HG03378 (cell line): ENCODE results near the gene ZSCAN30.

ENCODE experiments used
- ATAC-seq: cut with Tn5 transposase; IDR thresholded peaks from one replicate; pipeline ENCODE4 v1.9.1; 2021; ENCODE audit warnings: mild to moderate bottlenecking, moderate library complexity; ENCODE audit not compliant: unreplicated experiment

Gene ZSCAN30

DNA sequence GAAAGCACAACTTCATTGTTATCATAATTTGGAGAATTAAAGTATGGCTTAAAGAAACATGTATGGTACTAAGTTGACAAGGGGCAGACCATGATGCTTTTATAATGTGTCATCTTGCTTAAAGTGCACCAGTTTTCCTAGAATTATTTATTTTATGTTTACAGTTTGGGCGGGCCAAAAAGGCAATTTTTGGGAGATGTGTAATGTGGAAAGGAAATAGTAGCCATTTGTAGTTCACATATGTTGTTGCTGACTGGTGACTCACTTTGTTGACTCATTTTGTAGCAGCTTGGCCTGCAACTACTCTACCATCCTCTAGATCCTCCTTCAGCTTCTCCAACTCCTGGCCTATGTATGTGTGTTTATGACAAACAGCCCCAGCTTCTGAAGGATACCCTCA, 7.7 kb downstream of the ZSCAN30 start:
- ATAC-seq = no peak

DNA sequence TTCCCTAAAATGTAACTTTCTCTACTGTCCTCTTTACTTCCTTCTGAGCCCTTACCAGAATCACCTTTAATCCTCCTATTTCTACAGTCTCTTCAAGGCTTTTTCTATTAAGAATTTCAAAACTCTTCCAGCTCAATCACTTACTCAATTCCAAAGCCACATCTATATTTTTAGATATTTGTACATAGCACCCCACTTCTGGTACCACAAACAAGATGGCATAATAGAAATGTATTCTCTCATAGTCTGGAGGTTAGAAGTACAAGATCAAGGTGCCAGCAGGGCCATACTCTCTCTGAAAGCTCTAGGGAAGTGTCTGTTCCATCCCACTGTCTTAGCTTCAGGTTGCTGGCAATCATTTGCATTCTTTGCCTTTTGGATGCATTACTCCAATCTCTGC, 11.1 kb downstream of the ZSCAN30 start:
- ATAC-seq = no peak

DNA sequence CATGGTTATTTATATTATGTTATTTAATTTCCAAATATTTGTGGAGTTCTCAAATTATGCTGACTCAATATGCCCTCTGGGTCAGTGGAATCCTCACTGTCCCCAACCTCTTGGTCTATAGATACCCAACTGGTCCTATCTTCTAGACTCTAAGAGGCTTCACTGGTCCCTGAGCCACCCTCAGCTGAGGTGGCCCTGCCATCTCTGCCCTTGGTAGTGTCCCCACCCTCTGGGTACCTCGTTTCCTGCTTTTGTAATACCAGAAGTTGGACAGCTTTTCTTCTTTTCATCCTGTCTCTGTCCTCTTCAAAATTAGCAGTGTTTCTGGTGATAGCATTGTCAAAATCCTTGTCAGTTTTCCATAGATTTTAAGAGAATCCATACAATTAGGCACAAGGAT, 11.9 kb downstream of the ZSCAN30 start:
- no peak for ATAC-seq

DNA sequence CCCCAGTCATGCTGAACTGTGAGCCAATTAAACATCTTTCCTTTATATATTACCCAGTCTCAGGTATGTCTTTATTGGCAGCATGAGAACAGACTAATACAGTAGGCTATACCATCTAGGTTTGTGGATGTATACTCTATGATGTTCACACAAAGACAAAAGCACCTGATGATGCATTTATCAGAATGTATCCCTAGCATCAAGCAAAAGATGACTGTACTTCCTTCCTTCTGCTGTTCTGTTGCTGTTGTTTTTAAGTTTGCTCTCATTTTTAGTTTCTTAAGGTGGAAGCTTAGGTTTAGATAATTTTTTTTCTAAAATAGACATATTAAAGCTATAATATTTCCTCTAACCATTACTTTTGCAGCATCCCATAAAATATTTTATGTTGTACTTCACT, 12.4 kb downstream of the ZSCAN30 start:
- ATAC-seq = no peak

GRCh38 chr18:35276267-35276666, 13.8 kb downstream of the ZSCAN30 start:
- no peak for ATAC-seq

GRCh38 chr18:35271656-35272055, 18.4 kb downstream of the ZSCAN30 start:
- no peak for ATAC-seq

- no peak for ATAC-seq
These were observed 21.2 kb downstream of the ZSCAN30 start for GRCh38 chr18:35268821-35269220.

GRCh38 chr18:35267809-35268208, 22.2 kb downstream of the ZSCAN30 start:
- ATAC-seq = no peak

DNA sequence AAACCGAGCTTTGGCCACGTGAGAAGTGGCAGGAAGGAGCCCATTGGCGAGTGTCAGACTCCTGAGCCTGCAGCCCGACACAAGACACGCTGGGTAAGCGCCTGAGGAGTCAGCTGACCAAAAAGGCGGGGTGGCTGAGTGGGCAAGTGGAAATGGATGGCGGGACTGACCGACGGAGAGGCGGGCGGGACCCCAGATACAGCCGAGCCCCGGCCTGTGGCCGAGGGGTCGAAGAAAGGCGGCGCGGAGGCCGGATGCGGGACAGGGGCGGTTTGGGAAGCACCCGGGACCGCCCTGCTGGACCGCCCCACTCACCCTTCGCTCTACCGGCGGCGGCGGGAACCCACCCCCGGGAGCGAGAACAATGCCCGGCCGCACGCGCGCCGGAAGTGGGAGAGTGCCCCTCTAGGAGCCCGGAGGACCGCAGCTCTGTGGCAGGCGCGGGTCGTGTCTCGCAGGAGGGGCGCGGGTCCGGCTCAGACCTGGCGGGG, 22.8 kb downstream of the ZSCAN30 start:
- ATAC-seq = peak; percentile 56

- no peak for ATAC-seq
These were observed 25.6 kb downstream of the ZSCAN30 start for GRCh38 chr18:35264409-35264808.

GRCh38 chr18:35256947-35257346, 33.1 kb downstream of the ZSCAN30 start:
- no peak for ATAC-seq

DNA sequence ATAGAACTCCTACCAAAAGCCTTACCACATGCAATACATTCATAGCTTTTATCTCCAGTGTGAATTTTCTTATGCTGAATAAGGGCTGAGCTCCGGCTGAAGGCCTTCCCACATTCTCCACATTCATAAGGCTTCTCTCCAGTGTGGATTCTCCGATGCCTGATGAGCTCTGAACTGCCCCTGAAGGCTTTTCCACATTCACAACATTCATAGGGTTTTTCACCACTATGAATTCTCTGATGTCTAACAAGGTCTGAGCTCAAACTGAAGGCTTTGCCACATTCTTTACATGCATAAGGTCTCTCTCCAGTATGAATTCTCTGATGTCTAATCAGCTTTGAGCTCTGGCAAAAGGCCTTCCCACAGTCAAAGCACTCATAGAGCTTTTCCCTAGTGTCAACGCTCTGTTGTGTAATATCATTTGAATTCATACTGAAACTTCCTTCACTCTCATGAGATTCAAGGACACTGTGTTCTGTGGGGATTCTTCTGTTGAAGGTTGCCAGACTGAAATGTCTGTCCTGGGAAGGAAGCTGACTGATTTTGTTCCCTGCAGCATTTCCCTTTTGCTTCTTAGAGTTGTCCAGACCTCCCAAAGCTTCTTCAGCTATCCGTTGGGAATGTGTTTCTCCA, 36.3 kb downstream of the ZSCAN30 start:
- no peak for ATAC-seq

GRCh38 chr18:35252466-35252865, 37.6 kb downstream of the ZSCAN30 start:
- ATAC-seq = no peak

GRCh38 chr18:35248429-35248828, 41.6 kb downstream of the ZSCAN30 start:
- no peak for ATAC-seq

DNA sequence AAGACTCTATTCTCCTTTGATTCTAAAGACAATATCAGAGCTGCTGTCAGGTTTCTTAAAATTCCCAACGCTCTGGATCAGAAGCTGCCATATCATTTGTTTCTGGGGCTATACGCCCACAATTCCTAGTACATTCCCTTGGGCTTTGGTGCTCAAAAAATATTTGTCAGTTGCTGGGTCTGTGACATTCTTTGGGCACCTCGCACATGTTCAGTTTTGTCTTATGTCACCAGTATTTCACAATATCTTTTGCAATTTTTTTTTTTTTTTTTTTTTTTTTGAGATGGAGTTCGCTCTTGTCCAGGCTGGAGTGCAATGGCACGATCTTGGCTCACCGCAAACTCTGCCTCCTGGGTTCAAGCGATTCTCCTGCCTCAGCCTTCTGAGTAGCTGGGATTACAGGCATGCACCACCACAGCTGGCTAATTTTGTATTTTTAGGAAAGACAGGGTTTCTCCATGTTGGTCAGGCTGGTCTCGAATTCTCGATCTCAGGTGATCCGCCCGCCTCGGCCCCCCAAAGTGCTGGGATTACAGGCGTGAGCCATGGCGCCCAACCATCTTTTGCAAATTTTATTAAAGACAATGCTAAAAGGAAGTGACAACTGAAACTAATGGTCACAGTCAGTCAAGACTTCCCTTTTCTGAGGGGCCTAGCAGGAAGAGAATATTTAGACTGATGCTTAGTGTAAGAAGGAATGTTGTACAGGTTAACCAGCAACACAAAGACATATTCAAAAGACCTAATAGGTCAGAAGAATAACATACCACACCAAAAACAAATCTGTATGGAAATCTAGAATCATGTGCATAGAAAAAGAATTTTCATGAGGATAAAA, 42.4 kb downstream of the ZSCAN30 start:
- no peak for ATAC-seq

DNA sequence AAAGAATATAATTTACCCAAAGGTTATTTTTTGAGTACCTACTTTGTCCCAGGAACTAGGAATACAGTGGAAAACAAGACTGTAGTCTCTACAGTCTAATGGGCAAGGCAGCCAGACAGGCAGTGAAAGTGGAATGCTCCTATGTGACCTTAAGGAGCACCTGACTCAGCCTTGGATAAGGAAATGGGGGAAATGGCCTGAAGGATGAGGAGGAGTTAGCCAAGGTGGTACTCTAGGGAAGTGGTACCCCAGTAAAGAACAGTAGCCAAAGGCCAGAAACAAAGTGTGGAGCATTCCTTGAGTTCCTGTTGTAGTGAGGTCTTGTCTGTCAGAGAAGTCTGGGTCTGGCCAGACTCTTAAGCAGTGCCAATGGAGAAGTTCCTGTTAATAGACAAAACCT, 43.2 kb downstream of the ZSCAN30 start:
- ATAC-seq = no peak

GRCh38 chr18:35245719-35246317, 44.2 kb downstream of the ZSCAN30 start:
- no peak for ATAC-seq

DNA sequence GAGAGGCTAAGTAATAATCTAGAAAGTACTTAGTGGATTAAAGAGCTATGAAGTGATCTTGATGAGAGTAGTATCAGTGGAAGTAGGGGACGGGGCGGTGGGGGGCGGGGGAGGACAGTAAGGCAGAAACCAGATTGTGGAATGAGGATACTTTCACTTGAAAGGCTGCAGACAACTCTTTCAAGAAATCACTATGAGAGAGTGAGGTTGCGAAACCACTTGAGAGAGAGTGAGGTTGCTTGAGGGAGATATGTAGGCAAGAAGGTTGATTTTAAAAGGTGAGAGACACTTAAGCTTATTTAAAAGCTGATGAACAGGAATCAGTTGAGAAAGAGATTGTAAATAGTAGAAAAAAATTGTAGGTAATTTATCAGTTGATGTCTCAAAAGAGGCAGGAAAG, 45.4 kb downstream of the ZSCAN30 start:
- ATAC-seq = no peak

- no peak for ATAC-seq
These were observed 47.6 kb downstream of the ZSCAN30 start for GRCh38 chr18:35242426-35242825.

DNA sequence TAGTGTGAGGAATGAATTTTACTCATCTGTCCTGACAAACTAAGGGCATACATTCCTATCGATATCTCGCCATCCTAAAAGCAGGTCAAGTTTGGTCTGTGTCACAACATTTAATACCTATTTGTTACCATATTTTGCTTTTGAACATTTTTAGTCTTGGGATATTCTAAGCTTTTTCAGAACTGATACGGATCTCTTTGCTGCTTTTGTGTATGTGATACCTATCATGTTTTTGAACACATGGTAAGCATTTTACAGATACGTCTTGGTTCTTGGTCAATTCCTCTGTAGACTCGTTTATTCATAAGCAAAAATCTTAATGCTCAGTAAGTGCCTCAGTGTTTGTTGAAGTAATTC, 48.6 kb downstream of the ZSCAN30 start:
- peak; percentile 6 for ATAC-seq

GRCh38 chr18:35240664-35241447, 49.2 kb downstream of the ZSCAN30 start, which contains the start of gene ZNF397:
ZNF397 (plus strand) TSS chr18:35241034; CDS start chr18:35242471, 1,437 bp downstream.
- peak; percentile 95 for ATAC-seq
